HCT116 (cell line): Measurements from ENCODE around the gene PTPRO. TPM values are rescaled to one million over a fixed set of nuclear protein-coding genes. Genes with fewer than 3 reads are reported as not detected.

Experiments used
- ATAC-seq: fragments of 200-7000 bp; cut with Tn5 transposase; 2 replicates; pipeline ENCODE4 v1.9.1; 2020; ENCODE audit warnings: mild to moderate bottlenecking, moderate library complexity
- BruUV-seq: library from RNA; stranded (reverse); fragments of 400-500 nt; replicated peaks from 2 replicates; lab custom pipeline; 2021; lab: Mats Ljungman, UMichigan
- CTCF ChIA-PET: fragments of 300-600 bp; sonication (Branson Sonifier 250); formaldehyde crosslinking; loops from one replicate; lab custom pipeline; 2021; ENCODE audit warnings: antibody characterized with exemption; lab: Charles Lee
- POLR2A ChIA-PET: fragments of 300-600, 350-600 bp; sonication (Branson Sonifier 250); formaldehyde crosslinking; loops from one replicate; lab custom pipeline; 2021; ENCODE audit warnings: antibody characterized with exemption; lab: Charles Lee
- RAD21 ChIA-PET, 2 experiments: fragments of 300-600 bp; sonication (Branson Sonifier 250); formaldehyde crosslinking; loops; one replicate each; lab custom pipeline; 2023; ENCODE audit warnings: low total read pairs in 2 of 2; ENCODE audit not compliant: uncharacterized antibody in 2 of 2, unreplicated experiment in 2 of 2, low non-redundant PET in 1 of 2; lab: Charles Lee
- DNase-seq: peaks from one replicate; pipeline ENCODE4 v3.0.0-alpha.2; 2010; ENCODE audit warnings: low read depth, low spot score
- H2AFZ ChIP-seq: fragments of 200-600 bp; shearing (Covaris generic), sonication (generic); 2 replicates; pipeline ENCODE4 v1.6.1; 2017; ENCODE audit warnings: low read depth, mixed run types, mixed read lengths, antibody characterized with exemption, low read length; ENCODE audit not compliant: poor library complexity, severe bottlenecking
- H3K27ac ChIP-seq: 2 replicates; pipeline ENCODE4 v1.5.1; 2012; ENCODE audit warnings: low read depth, low read length
- H3K27me3 ChIP-seq: fragments of 200-600 bp; sonication (generic); 2 replicates; pipeline ENCODE4 v1.6.1; 2016; ENCODE audit warnings: mixed run types, low read length, mixed read lengths; ENCODE audit not compliant: insufficient read depth
- H3K36me3 ChIP-seq, 2 experiments: fragments of 200-500 bp in 1 of 2; fragments of 200-600 bp in 1 of 2; sonication (Bioruptor generic) in 1 of 2; sonication (generic) in 1 of 2; 2 replicates each; pipeline versions ENCODE4 v1.5.1 to v1.6.1; 2014 to 2016; ENCODE audit warnings: low read length in 2 of 2, inconsistent platforms in 1 of 2, mixed read lengths in 1 of 2, mixed run types in 1 of 2; ENCODE audit not compliant: insufficient read depth in 2 of 2, control insufficient read depth in 1 of 2
- H3K4me1 ChIP-seq, 2 experiments: fragments of 200-600 bp in 1 of 2; sonication (generic) in 1 of 2; 2 replicates each; pipeline versions ENCODE4 v1.5.1 to v1.6.1; 2012 to 2017; ENCODE audit warnings: low read length in 2 of 2, inconsistent platforms in 1 of 2, mild to moderate bottlenecking in 1 of 2, mixed read lengths in 1 of 2, mixed run types in 1 of 2, moderate library complexity in 1 of 2; ENCODE audit not compliant: insufficient read depth in 2 of 2, control insufficient read depth in 1 of 2
- H3K4me2 ChIP-seq: fragments of 200-600 bp; sonication (generic); 2 replicates; pipeline ENCODE4 v1.6.1; 2017; ENCODE audit warnings: mixed run types, low read length, mixed read lengths
- H3K4me3 ChIP-seq, 2 experiments: fragments of 200-600 bp in 1 of 2; sonication (generic) in 1 of 2; replicated peaks in 1 of 2; 2 replicates each; pipeline ENCODE4 v1.5.1; 2011 to 2016; ENCODE audit warnings: low read length in 2 of 2, control low read depth in 1 of 2, low read depth in 1 of 2, mild to moderate bottlenecking in 1 of 2, mixed read lengths in 1 of 2, mixed run types in 1 of 2
- H3K79me2 ChIP-seq: fragments of 200-600 bp; sonication (generic); 2 replicates; pipeline ENCODE4 v1.6.1; 2017; ENCODE audit warnings: mild to moderate bottlenecking, mixed run types, low read length, moderate library complexity, mixed read lengths; ENCODE audit not compliant: insufficient read depth
- H3K9ac ChIP-seq: fragments of 200-600 bp; sonication (generic); 2 replicates; pipeline ENCODE4 v1.6.1; 2016; ENCODE audit warnings: low read length, mixed read lengths
- H3K9me2 ChIP-seq: fragments of 200-600 bp; sonication (generic), shearing (Covaris generic); 2 replicates; pipeline ENCODE4 v1.6.1; 2017; ENCODE audit warnings: mixed run types, mild to moderate bottlenecking, moderate library complexity; ENCODE audit not compliant: insufficient read depth
- H3K9me3 ChIP-seq, 2 experiments: fragments of 200-500 bp in 1 of 2; fragments of 200-600 bp in 1 of 2; sonication (Bioruptor generic) in 1 of 2; sonication (generic) in 1 of 2; 2 replicates each; pipeline ENCODE4 v1.6.1; 2014 to 2017; ENCODE audit warnings: low read length in 2 of 2, mixed read lengths in 2 of 2, inconsistent platforms in 1 of 2, low read depth in 1 of 2, mild to moderate bottlenecking in 1 of 2, mixed run types in 1 of 2, moderate library complexity in 1 of 2; ENCODE audit not compliant: control insufficient read depth in 1 of 2, insufficient read depth in 1 of 2
- H4K20me1 ChIP-seq: fragments of 200-600 bp; sonication (generic), shearing (Covaris generic); 2 replicates; pipeline ENCODE4 v1.6.1; 2017; ENCODE audit warnings: mixed run types, mild to moderate bottlenecking, moderate library complexity; ENCODE audit not compliant: insufficient read depth
- CBX3 ChIP-seq: IDR thresholded peaks from 2 replicates; pipeline ENCODE4 v1.6.1; 2012; ENCODE audit warnings: low read depth
- CEBPB ChIP-seq: IDR thresholded peaks from 2 replicates; pipeline ENCODE4 v1.6.1; 2012; ENCODE audit warnings: low read depth
- EGR1 ChIP-seq: IDR thresholded peaks from 2 replicates; pipeline ENCODE4 v1.6.1; 2012; ENCODE audit warnings: low read depth
- EZH2 ChIP-seq: fragments of 200-600 bp; sonication (generic); IDR thresholded peaks from 2 replicates; pipeline ENCODE4 v1.6.1; 2017; ENCODE audit warnings: antibody characterized with exemption, mixed run types
- FOSL1 ChIP-seq: IDR thresholded peaks from 2 replicates; pipeline ENCODE4 v1.6.1; 2012; ENCODE audit warnings: low read depth
- JUND ChIP-seq: IDR thresholded peaks from 2 replicates; pipeline ENCODE4 v1.6.1; 2012
- TCF7L2 ChIP-seq: IDR thresholded peaks from 2 replicates; pipeline ENCODE4 v1.7.0; 2011; ENCODE audit warnings: borderline replicate concordance, inconsistent platforms; ENCODE audit not compliant: insufficient read depth, insufficient read length; ENCODE audit errors: extremely low read depth
- YY1 ChIP-seq: IDR thresholded peaks from 2 replicates; pipeline ENCODE4 v1.6.1; 2011; ENCODE audit warnings: low read length, low read depth, moderate library complexity, mild to moderate bottlenecking; ENCODE audit not compliant: insufficient replicate concordance; ENCODE audit errors: extremely low read depth
- ZFX ChIP-seq: fragments of 450-650 bp; IDR thresholded peaks from 2 replicates; pipeline ENCODE4 v1.6.1; 2017
- intact Hi-C: fragments of 100-400 bp; cut with micrococcal nuclease; formaldehyde crosslinking; loops from 2 replicates; pipeline ENCODE4 v1.10.0; 2022
- total RNA-seq: library from RNA; stranded (reverse); gene quantifications from one replicate; pipeline ENCODE4 v1.2.1, GENCODE V29; 2021; ENCODE audit not compliant: unreplicated experiment
- TF ChIP-seq, protein P1 (sequence below), 3 experiments: fragments of 200-600 bp in 1 of 3; sonication (generic) in 1 of 3; IDR thresholded peaks in 2 of 3; conservative IDR thresholded peaks in 1 of 3; 2 replicates each; pipeline ENCODE4 v1.5.1; 2012 to 2017; ENCODE audit warnings: low read depth in 2 of 3, low read length in 2 of 3, antibody characterized with exemption in 1 of 3, borderline replicate concordance in 1 of 3, control low read depth in 1 of 3, mild to moderate bottlenecking in 1 of 3, mixed read lengths in 1 of 3, mixed run types in 1 of 3, moderate library complexity in 1 of 3; ENCODE audit not compliant: insufficient read depth in 1 of 3
- TF ChIP-seq, protein P2 (sequence below): IDR thresholded peaks from 2 replicates; pipeline ENCODE4 v1.6.1; 2012
- TF ChIP-seq, protein P3 (sequence below): IDR thresholded peaks from 2 replicates; pipeline ENCODE4 v1.6.1; 2011; ENCODE audit warnings: mild to moderate bottlenecking, low read length, moderate library complexity; ENCODE audit not compliant: insufficient replicate concordance; ENCODE audit errors: extremely low read depth
- TF ChIP-seq, protein P4 (sequence below): IDR thresholded peaks from 2 replicates; pipeline ENCODE4 v1.6.1; 2012

Gene PTPRO
- total RNA-seq, 1 experiment from 2014 or later, result not detected

DNA sequence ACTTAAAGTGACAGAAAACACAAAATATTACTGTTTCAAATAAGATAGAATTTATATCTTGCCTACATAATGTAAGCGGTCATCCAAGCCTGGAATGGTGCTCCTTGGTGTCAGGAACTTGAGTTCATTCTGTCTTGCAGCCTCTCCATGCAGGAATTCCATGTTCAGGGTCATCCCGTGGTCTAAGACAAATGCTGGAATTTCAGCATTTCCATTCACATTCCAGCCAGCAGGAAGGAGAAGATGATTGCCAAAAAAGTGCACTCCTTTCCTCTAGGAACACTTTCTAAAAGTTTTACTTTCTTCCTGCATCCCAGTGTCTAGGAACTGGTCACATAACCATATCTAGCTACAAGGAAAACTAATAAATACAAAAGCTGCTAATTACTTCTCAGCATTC, 106.3 kb downstream of the PTPRO start:
- H3K9me3 ChIP-seq, result no peaks in the 10 kb centered on the region
- BruUV-seq, result no TSS peak
- no peaks in the 10 kb centered on the region for H3K79me2 ChIP-seq
- ATAC-seq (no peak), DNase-seq (no peak)
- TF ChIP-seq CBX3, result no peak
- TF ChIP-seq, protein P1, sequence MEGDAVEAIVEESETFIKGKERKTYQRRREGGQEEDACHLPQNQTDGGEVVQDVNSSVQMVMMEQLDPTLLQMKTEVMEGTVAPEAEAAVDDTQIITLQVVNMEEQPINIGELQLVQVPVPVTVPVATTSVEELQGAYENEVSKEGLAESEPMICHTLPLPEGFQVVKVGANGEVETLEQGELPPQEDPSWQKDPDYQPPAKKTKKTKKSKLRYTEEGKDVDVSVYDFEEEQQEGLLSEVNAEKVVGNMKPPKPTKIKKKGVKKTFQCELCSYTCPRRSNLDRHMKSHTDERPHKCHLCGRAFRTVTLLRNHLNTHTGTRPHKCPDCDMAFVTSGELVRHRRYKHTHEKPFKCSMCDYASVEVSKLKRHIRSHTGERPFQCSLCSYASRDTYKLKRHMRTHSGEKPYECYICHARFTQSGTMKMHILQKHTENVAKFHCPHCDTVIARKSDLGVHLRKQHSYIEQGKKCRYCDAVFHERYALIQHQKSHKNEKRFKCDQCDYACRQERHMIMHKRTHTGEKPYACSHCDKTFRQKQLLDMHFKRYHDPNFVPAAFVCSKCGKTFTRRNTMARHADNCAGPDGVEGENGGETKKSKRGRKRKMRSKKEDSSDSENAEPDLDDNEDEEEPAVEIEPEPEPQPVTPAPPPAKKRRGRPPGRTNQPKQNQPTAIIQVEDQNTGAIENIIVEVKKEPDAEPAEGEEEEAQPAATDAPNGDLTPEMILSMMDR (IDR thresholded peaks at IDR 0.05 in 2 of 3, conservative IDR thresholded peaks at IDR 0.05 in 1 of 3; ENCODE audit: borderline replicate concordance in 1 of 3, insufficient read depth in 1 of 3, low read depth in 2 of 3, low read length in 2 of 3), result 0 out of 6 replicates have a peak, but pooled peaks of 2 of the 3 experiments have one; percentile 5 to 6
- TF ChIP-seq EZH2, result no peak
- H3K27ac ChIP-seq, result no peak overlapping the region
- no peak overlapping the region for H3K4me3 ChIP-seq
- ChIA-PET POLR2A (no interaction called here), RAD21 (no interaction called here), CTCF (no interaction called here)
- no peaks in the 10 kb centered on the region for H3K4me1 ChIP-seq
- H2AFZ ChIP-seq, result no peak overlapping the region
- no peaks in the 10 kb centered on the region for H4K20me1 ChIP-seq
- intact Hi-C loops, result loop anchor here (5.0 kb wide), 1 partner anchor 51 kb away; no protein-coding TSS in a partner anchor
- H3K9me2 ChIP-seq, result no peaks in the 10 kb centered on the region
- H3K36me3 ChIP-seq, result no peaks in the 10 kb centered on the region
- peaks cover 38% of the 10 kb centered on the region for H3K27me3 ChIP-seq
- no peak overlapping the region for H3K9ac ChIP-seq
- no peak overlapping the region for H3K4me2 ChIP-seq

DNA sequence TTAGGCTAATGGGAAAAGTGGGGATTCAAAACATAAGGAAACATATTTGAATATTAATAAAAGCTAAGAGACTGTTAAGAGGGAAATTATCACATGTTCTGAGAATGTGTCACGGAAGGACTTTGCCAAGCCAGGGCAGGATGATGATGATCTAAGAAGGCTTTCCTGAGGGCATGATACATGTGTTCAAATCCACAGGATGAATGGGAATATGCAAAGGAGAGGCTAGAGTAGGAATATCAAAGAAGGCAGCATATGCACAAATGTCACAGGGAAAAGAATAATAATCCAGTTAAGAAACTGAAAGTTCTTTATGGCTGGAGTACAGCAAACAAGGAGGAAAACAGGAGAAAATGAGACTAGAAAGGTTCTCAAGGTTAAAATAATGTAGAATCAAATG, 107.0 kb downstream of the PTPRO start:
- Histone ChIP-seq H3K36me3 (no peaks in the 10 kb centered on the region), H4K20me1 (no peaks in the 10 kb centered on the region), H2AFZ (no peak overlapping the region), H3K9me2 (no peaks in the 10 kb centered on the region), H3K4me2 (no peak overlapping the region), H3K4me1 (no peaks in the 10 kb centered on the region), H3K9ac (no peak overlapping the region), H3K27ac (no peak overlapping the region), H3K27me3 (peaks cover 40% of the 10 kb centered on the region), H3K79me2 (no peaks in the 10 kb centered on the region), H3K4me3 (no peak overlapping the region), H3K9me3 (no peaks in the 10 kb centered on the region)
- ATAC-seq (no peak), DNase-seq (no peak)
- ChIA-PET RAD21 (no interaction called here), CTCF (no interaction called here), POLR2A (no interaction called here)
- intact Hi-C loops, result loop anchor here (5.0 kb wide), 1 partner anchor 52 kb away; no protein-coding TSS in a partner anchor
- no TSS peak for BruUV-seq
- TF ChIP-seq CEBPB, result no peak
- no peak for TF ChIP-seq YY1
- TF ChIP-seq, protein P2, sequence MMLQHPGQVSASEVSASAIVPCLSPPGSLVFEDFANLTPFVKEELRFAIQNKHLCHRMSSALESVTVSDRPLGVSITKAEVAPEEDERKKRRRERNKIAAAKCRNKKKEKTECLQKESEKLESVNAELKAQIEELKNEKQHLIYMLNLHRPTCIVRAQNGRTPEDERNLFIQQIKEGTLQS, result no peak
- no peak for TF ChIP-seq TCF7L2
- TF ChIP-seq ZFX, result no peak
- no peak for TF ChIP-seq EGR1
- no peak for TF ChIP-seq JUND
- TF ChIP-seq, protein P3, sequence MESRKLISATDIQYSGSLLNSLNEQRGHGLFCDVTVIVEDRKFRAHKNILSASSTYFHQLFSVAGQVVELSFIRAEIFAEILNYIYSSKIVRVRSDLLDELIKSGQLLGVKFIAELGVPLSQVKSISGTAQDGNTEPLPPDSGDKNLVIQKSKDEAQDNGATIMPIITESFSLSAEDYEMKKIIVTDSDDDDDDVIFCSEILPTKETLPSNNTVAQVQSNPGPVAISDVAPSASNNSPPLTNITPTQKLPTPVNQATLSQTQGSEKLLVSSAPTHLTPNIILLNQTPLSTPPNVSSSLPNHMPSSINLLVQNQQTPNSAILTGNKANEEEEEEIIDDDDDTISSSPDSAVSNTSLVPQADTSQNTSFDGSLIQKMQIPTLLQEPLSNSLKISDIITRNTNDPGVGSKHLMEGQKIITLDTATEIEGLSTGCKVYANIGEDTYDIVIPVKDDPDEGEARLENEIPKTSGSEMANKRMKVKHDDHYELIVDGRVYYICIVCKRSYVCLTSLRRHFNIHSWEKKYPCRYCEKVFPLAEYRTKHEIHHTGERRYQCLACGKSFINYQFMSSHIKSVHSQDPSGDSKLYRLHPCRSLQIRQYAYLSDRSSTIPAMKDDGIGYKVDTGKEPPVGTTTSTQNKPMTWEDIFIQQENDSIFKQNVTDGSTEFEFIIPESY, result no peak
- TF ChIP-seq, protein P4, sequence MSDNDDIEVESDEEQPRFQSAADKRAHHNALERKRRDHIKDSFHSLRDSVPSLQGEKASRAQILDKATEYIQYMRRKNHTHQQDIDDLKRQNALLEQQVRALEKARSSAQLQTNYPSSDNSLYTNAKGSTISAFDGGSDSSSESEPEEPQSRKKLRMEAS, result no peak
- TF ChIP-seq, protein P1 (IDR thresholded peaks at IDR 0.05 in 2 of 3, conservative IDR thresholded peaks at IDR 0.05 in 1 of 3; ENCODE audit: borderline replicate concordance in 1 of 3, insufficient read depth in 1 of 3, low read depth in 2 of 3, low read length in 2 of 3), result no peak
- TF ChIP-seq CBX3, result no peak
- no peak for TF ChIP-seq FOSL1
